Measurements from ENCODE around the gene HIF3A. TPM values are rescaled to one million over a fixed set of nuclear protein-coding genes. Genes with fewer than 3 reads are reported as not detected.
"Not testable (repeated sequence)": the region's sequence is repeated elsewhere in the genome, so short reads cannot be mapped to it uniquely, and the experiment has no call there.

The HIF3A gene
- total and polyA plus RNA-seq, 5 experiments from 2014 or later = not detected

- no peak for DNase-seq
- POLR2A ChIA-PET = no interaction called here
- Mint-ChIP-seq H3K9me3 (no peaks in the 10 kb centered on the region), H3K4me1 (peaks cover 0 to 9% (median 2%) of the 10 kb centered on the region in 4 donors), H3K27me3 (peaks cover 18 to 52% (median 40%) of the 10 kb centered on the region in 5 donors), H3K4me3 (no peak overlapping the region), H3K27ac (no peak overlapping the region), H3K36me3 (no peaks in the 10 kb centered on the region)
- ATAC-seq = peak in 1 of 2 donors; percentile 16
These were observed 25.2 kb upstream of the HIF3A start for GRCh38 chr19:46271481-46272197.

- H3K9me3 Mint-ChIP-seq = not testable (repeated sequence)
These were observed 22.9 kb upstream of the HIF3A start for GRCh38 chr19:46273931-46274330.

DNA sequence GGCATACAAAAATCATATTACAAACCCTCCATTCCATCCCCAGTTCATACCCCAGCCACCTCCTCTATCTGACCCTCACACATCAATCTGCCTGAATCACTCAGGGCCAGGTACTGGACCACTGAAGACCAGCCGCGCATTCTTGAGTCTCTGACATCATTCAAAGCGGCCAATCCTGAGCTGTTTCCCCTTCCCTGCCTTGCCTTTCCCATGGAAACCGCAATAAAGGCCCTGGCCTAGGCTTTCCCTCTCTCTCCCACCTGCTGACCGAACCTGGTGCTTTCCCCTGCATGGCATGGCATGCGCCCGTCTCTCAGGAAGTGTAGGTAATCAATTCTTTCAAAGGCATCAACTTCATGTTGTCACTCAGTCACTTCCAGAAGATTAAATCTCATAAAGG, 17.7 kb upstream of the HIF3A start:
- Mint-ChIP-seq H3K27me3 (peaks cover 9 to 26% (median 22%) of the 10 kb centered on the region in 5 donors), H3K4me3 (no peak overlapping the region), H3K27ac (peak overlapping the region in 1 of 10 donors; percentile 3), H3K9me3 (no peaks in the 10 kb centered on the region), H3K36me3 (no peaks in the 10 kb centered on the region), H3K4me1 (no peaks in the 10 kb centered on the region)
- no peak for DNase-seq
- POLR2A ChIA-PET = no interaction called here
- no peak for ATAC-seq

More at GRCh38 chr19:46273931-46274330, 22.9 kb upstream of the HIF3A start:
- H3K27ac Mint-ChIP-seq, H3K4me1 Mint-ChIP-seq, POLR2A ChIA-PET, ATAC-seq, DNase-seq, H3K36me3 Mint-ChIP-seq, H3K4me3 Mint-ChIP-seq: not testable (repeated sequence)
- peaks cover 21 to 55% (median 39%) of the 10 kb centered on the region in 5 donors for H3K27me3 Mint-ChIP-seq

- Mint-ChIP-seq H3K4me3 (no peak overlapping the region), H3K27me3 (peaks cover 4 to 10% (median 9%) of the 10 kb centered on the region in 5 donors), H3K36me3 (peaks cover 0 to 4% (median 0%) of the 10 kb centered on the region in 3 donors), H3K27ac (no peak overlapping the region), H3K4me1 (peaks cover 0 to 3% (median 0%) of the 10 kb centered on the region in 4 donors), H3K9me3 (peaks cover 0 to 5% (median 0%) of the 10 kb centered on the region in 9 donors)
- POLR2A ChIA-PET = interaction anchor here (0.7 kb wide), 1 partner anchor 13 kb away, joined by 3 read pairs; no protein-coding TSS in a partner anchor
- no peak for ATAC-seq
- no peak for DNase-seq
These were observed 13.1 kb upstream of the HIF3A start for GRCh38 chr19:46283771-46284170.

GRCh38 chr19:46284635-46285034, 12.2 kb upstream of the HIF3A start:
- Mint-ChIP-seq H3K9me3 (peaks cover 0 to 12% (median 0%) of the 10 kb centered on the region in 9 donors), H3K4me1 (peaks cover 0 to 4% (median 0%) of the 10 kb centered on the region in 4 donors), H3K4me3 (no peak overlapping the region), H3K36me3 (peaks cover 0 to 4% (median 2%) of the 10 kb centered on the region in 3 donors), H3K27me3 (peaks cover 0 to 4% (median 3%) of the 10 kb centered on the region in 5 donors), H3K27ac (peak overlapping the region in 1 of 10 donors; percentile 11)
- DNase-seq = no peak
- POLR2A ChIA-PET = no interaction called here
- ATAC-seq = no peak

GRCh38 chr19:46287585-46287984, 9.3 kb upstream of the HIF3A start:
- Mint-ChIP-seq H3K27me3 (peaks cover 0 to 4% (median 3%) of the 10 kb centered on the region in 5 donors), H3K36me3 (peaks cover 0 to 10% (median 2%) of the 10 kb centered on the region in 3 donors), H3K27ac (no peak overlapping the region), H3K4me3 (no peak overlapping the region), H3K4me1 (peaks cover 0 to 4% (median 0%) of the 10 kb centered on the region in 4 donors), H3K9me3 (peaks cover 0 to 18% (median 2%) of the 10 kb centered on the region in 9 donors)
- no peak for DNase-seq
- POLR2A ChIA-PET = no interaction called here
- ATAC-seq = no peak

DNA sequence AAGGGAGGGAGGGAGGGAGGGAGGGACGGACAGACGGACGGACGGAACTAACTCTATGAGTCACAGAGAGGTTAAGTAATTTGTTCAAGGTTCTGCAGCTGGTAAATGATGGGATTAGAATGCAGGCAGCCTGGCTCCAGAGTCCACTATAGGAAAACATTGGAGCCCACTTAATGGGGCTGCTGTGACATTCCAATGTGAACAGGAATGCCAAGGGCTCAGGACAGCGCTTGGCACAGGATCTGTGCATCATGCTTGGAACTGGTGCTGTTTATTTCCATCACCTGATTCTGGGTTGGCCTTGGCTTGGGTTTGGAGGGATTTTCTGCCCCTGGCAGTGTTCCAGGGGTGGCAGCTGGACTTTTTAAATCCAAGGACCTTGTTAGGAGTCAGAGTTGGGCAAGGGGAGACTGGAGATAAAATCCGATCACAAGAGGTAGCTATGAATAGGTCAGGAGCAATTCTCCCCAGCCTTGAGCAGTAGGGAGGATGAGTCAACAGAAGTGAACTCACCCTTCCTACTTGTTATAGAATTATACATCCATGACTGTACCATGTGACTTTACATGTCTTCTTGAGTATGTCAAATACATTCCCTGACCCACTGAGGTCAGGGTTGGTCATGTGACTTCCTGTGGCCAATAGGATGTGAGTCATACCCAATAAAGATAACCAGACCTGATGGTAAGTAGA, 7.8 kb upstream of the HIF3A start:
- Mint-ChIP-seq H3K4me3 (no peak overlapping the region), H3K27ac (no peak overlapping the region), H3K27me3 (peaks cover 0 to 4% (median 3%) of the 10 kb centered on the region in 5 donors), H3K9me3 (peaks cover 0 to 18% (median 2%) of the 10 kb centered on the region in 9 donors), H3K36me3 (peaks cover 0 to 10% (median 2%) of the 10 kb centered on the region in 3 donors), H3K4me1 (peaks cover 0 to 4% (median 0%) of the 10 kb centered on the region in 4 donors)
- DNase-seq (no peak), ATAC-seq (no peak)
- POLR2A ChIA-PET = no interaction called here

GRCh38 chr19:46289724-46290619, 6.9 kb upstream of the HIF3A start:
- H3K4me3 Mint-ChIP-seq = no peak overlapping the region
- peaks cover 0 to 18% (median 2%) of the 10 kb centered on the region in 9 donors for H3K9me3 Mint-ChIP-seq
- H3K4me1 Mint-ChIP-seq = peaks cover 0 to 4% (median 0%) of the 10 kb centered on the region in 4 donors
- peaks cover 8 to 11% (median 10%) of the 10 kb centered on the region in 5 donors for H3K27me3 Mint-ChIP-seq
- POLR2A ChIA-PET = no interaction called here
- no peak for ATAC-seq
- DNase-seq = no peak
- H3K27ac Mint-ChIP-seq = no peak overlapping the region
- H3K36me3 Mint-ChIP-seq = peaks cover 0 to 10% (median 2%) of the 10 kb centered on the region in 3 donors

GRCh38 chr19:46291829-46292228, 5.0 kb upstream of the HIF3A start:
- H3K27me3 Mint-ChIP-seq = peaks cover 15 to 30% (median 23%) of the 10 kb centered on the region in 5 donors
- H3K4me3 Mint-ChIP-seq = no peak overlapping the region
- H3K36me3 Mint-ChIP-seq = peaks cover 0 to 10% (median 2%) of the 10 kb centered on the region in 3 donors
- no peak overlapping the region for H3K27ac Mint-ChIP-seq
- DNase-seq (no peak), ATAC-seq (no peak)
- H3K9me3 Mint-ChIP-seq = peaks cover 0 to 18% (median 2%) of the 10 kb centered on the region in 9 donors
- POLR2A ChIA-PET = no interaction called here
- H3K4me1 Mint-ChIP-seq = peaks cover 0 to 12% (median 6%) of the 10 kb centered on the region in 4 donors

DNA sequence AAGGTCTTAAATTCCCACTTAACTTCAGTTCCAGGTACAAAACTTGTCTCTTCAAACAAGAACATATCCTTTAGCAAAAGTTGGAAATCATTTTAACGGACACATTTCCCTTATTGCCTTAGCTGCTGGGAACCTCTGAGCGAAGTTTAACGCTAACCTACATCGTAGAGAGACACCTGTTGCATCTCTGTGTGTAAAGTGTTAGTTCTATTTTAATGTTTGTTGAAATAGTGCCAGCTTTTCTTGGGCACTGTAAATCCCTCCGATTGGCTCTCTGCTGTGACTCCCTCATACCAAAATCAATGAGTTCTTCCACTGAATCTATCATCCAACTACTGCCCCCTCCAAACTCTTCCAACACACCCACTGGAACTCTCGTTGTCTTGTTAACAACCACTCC, 2.3 kb upstream of the HIF3A start:
- POLR2A ChIA-PET = no interaction called here
- Mint-ChIP-seq H3K4me3 (no peak overlapping the region), H3K4me1 (peaks cover 0 to 20% (median 5%) of the 10 kb centered on the region in 4 donors), H3K27me3 (peaks cover 13 to 51% (median 23%) of the 10 kb centered on the region in 5 donors), H3K27ac (no peak overlapping the region), H3K36me3 (peaks cover 0 to 6% (median 0%) of the 10 kb centered on the region in 3 donors), H3K9me3 (peaks cover 0 to 7% (median 2%) of the 10 kb centered on the region in 9 donors)
- DNase-seq = no peak
- ATAC-seq = no peak

GRCh38 chr19:46295401-46296201, 1.2 kb upstream of the HIF3A start:
- no peak for DNase-seq
- Mint-ChIP-seq H3K27ac (peak overlapping the region in 1 of 10 donors; percentile 66), H3K4me3 (no peak overlapping the region), H3K36me3 (no peaks in the 10 kb centered on the region), H3K27me3 (peaks cover 16 to 51% (median 23%) of the 10 kb centered on the region in 5 donors), H3K4me1 (peaks cover 0 to 20% (median 5%) of the 10 kb centered on the region in 4 donors), H3K9me3 (peaks cover 0 to 2% (median 0%) of the 10 kb centered on the region in 9 donors)
- no peak for ATAC-seq
- POLR2A ChIA-PET = interaction anchor here (0.6 to 0.7 kb wide), 2 partner anchors 73 to 414 kb away, joined by 4 to 5 read pairs; no protein-coding TSS in a partner anchor

Measured in naive thymus-derived CD8-positive, alpha-beta T cell (primary cell).